ENCODE data around the gene PRSS58.

Gene PRSS58

DNA sequence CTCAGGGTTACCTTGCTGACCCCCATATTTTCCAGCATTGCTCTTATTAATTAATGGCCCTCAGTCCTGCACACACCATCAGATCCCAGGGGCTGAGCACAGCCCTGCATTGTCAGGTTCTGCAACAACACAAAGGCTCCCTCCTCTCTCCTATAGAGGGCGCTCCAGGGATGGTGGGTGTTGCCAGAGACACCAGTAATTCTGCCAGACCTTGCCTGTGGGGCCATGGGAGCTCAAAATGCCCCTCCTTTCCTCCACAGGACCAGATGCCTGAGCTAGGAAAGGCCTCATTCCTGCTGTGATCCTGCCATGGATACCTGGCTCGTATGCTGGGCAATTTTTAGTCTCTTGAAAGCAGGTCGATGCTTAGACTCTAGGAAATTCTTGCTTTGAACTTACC is 42.8 kb upstream of the PRSS58 start:
- DNase-seq (ENCODE audit: extremely low spot score): peak; percentile 64
- ChIA-PET CTCF (interaction anchor here (0.6 to 1.1 kb wide), 4 partner anchors 8 to 13 kb away, joined by 3 to 4 read pairs (median 4); no protein-coding TSS in a partner anchor), POLR2A (no interaction called here)
- TF ChIP-seq ELF4 (IDR thresholded peaks at IDR 0.05) (no peak), NFRKB (IDR thresholded peaks at IDR 0.05) (no peak), L3MBTL2 (conservative IDR thresholded peaks at IDR 0.05) (no peak), HDGF (IDR thresholded peaks at IDR 0.05; ENCODE audit: borderline replicate concordance) (no peak), SUZ12 (IDR thresholded peaks at IDR 0.05) (no peak)

DNA sequence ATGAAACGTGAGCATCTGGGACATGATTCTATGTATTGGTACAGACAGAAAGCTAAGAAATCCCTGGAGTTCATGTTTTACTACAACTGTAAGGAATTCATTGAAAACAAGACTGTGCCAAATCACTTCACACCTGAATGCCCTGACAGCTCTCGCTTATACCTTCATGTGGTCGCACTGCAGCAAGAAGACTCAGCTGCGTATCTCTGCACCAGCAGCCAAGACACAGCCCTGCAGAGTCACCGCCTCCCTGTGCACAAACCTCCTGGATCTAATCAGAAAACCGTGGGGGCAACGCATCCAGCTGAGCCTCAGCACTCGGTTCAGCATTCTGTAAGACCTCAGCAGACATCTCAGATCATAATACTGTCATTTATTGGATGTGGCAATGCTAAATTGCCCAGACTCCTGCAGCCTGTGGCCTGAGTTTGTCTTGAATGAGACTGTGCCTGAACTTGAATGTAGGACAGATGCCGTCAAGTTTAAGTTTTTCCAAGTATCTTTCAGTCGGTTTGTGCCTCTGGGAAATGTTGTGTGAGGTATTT is 41.5 kb upstream of the PRSS58 start:
- DNase-seq (ENCODE audit: extremely low spot score): no peak
- ChIA-PET POLR2A (no interaction called here), CTCF (interaction anchor here (1.8 kb wide), 1 partner anchor 323 kb away, joined by 8 read pairs; no protein-coding TSS in a partner anchor)
- TF ChIP-seq CTBP1 (IDR thresholded peaks at IDR 0.05; ENCODE audit: borderline replicate concordance) (no peak), HDGF (IDR thresholded peaks at IDR 0.05; ENCODE audit: borderline replicate concordance) (no peak), ARNT (IDR thresholded peaks at IDR 0.05) (no peak), L3MBTL2 (conservative IDR thresholded peaks at IDR 0.05) (no peak), FOXK2 (IDR thresholded peaks at IDR 0.05) (no peak), BHLHE40 (IDR thresholded peaks at IDR 0.05; ENCODE audit: borderline replicate concordance) (no peak), FOXA1 (IDR thresholded peaks at IDR 0.05) (no peak), SUZ12 (IDR thresholded peaks at IDR 0.05) (no peak), FOXM1 (IDR thresholded peaks at IDR 0.05; ENCODE audit: borderline replicate concordance) (no peak), TARDBP (IDR thresholded peaks at IDR 0.05) (no peak), NFRKB (IDR thresholded peaks at IDR 0.05) (no peak), ZNF384 (IDR thresholded peaks at IDR 0.05) (no peak), ELF4 (IDR thresholded peaks at IDR 0.05) (no peak), LEF1 (IDR thresholded peaks at IDR 0.05; ENCODE audit: borderline replicate concordance) (no peak)

DNA sequence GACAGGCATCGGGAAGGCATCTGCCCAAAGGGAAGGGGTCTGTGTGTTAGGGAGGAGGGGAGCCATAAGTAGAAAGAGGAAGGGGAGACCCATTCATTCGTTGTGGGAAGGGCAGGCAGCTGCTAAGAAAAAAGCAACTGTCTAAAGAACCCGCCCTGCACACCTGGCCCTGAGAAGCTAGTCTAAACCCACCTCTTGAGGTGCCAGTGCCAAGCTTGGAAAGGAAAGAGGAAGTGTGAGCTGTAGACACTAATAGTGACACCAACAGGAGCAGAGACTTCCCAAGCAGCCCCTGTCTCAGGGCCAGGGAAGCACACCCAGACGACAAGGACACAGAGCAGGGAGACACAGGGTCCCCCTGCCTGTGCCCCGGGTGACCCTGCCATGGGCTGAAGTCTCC is 40.8 kb upstream of the PRSS58 start:
- no peak for TF ChIP-seq FOXA1 (IDR thresholded peaks at IDR 0.05)
- no peak for TF ChIP-seq SP1 (IDR thresholded peaks at IDR 0.05)
- TF ChIP-seq NFRKB (IDR thresholded peaks at IDR 0.05): no peak
- TF ChIP-seq SUZ12 (IDR thresholded peaks at IDR 0.05): no peak
- no peak for TF ChIP-seq FOXK2 (IDR thresholded peaks at IDR 0.05)
- TF ChIP-seq HDGF (IDR thresholded peaks at IDR 0.05; ENCODE audit: borderline replicate concordance): no peak
- no peak for TF ChIP-seq LEF1 (IDR thresholded peaks at IDR 0.05; ENCODE audit: borderline replicate concordance)
- TF ChIP-seq L3MBTL2 (conservative IDR thresholded peaks at IDR 0.05): no peak
- no peak for TF ChIP-seq FOXM1 (IDR thresholded peaks at IDR 0.05; ENCODE audit: borderline replicate concordance)
- no peak for TF ChIP-seq CTBP1 (IDR thresholded peaks at IDR 0.05; ENCODE audit: borderline replicate concordance)
- no peak for TF ChIP-seq TARDBP (IDR thresholded peaks at IDR 0.05)
- no peak for TF ChIP-seq ELF4 (IDR thresholded peaks at IDR 0.05)
- TF ChIP-seq BHLHE40 (IDR thresholded peaks at IDR 0.05; ENCODE audit: borderline replicate concordance): no peak
- POLR2A ChIA-PET: no interaction called here
- DNase-seq (ENCODE audit: extremely low spot score): no peak
- CTCF ChIA-PET: interaction anchor here (0.6 to 1.8 kb wide), 6 partner anchors 10 to 1289 kb away, joined by 3 to 8 read pairs (median 4); no protein-coding TSS in a partner anchor

DNA sequence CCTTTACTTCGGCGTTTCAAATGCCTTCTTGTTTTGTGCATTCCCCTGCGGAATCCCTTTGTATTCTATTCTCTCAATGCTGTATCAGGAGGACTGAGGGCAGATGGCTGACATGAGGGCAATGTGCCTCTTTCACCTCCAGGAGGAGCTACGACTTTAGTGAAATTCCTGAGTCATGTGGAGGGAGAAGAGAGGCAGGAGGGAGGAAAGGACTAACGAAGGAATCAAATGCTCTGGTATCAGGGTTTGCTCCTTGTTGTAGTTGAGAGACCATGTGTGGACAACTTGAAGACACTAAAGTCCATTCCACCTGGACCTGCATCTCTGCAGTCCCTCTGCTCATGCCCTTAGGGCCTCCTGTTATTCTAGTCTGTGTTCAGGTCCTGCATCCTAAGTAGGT is 40.2 kb upstream of the PRSS58 start:
- ChIA-PET CTCF (interaction anchor here (0.6 to 1.8 kb wide), 7 partner anchors 11 to 1288 kb away, joined by 3 to 8 read pairs (median 4); no protein-coding TSS in a partner anchor), POLR2A (no interaction called here)
- TF ChIP-seq HDGF (IDR thresholded peaks at IDR 0.05; ENCODE audit: borderline replicate concordance) (no peak), FOXA1 (IDR thresholded peaks at IDR 0.05) (no peak), NFRKB (IDR thresholded peaks at IDR 0.05) (no peak), BHLHE40 (IDR thresholded peaks at IDR 0.05; ENCODE audit: borderline replicate concordance) (no peak), CTBP1 (IDR thresholded peaks at IDR 0.05; ENCODE audit: borderline replicate concordance) (no peak), ELF4 (IDR thresholded peaks at IDR 0.05) (no peak), ZNF384 (IDR thresholded peaks at IDR 0.05) (no peak), TARDBP (IDR thresholded peaks at IDR 0.05) (no peak), ARNT (IDR thresholded peaks at IDR 0.05) (no peak)
- peak; percentile 52 for DNase-seq (ENCODE audit: extremely low spot score)

DNA sequence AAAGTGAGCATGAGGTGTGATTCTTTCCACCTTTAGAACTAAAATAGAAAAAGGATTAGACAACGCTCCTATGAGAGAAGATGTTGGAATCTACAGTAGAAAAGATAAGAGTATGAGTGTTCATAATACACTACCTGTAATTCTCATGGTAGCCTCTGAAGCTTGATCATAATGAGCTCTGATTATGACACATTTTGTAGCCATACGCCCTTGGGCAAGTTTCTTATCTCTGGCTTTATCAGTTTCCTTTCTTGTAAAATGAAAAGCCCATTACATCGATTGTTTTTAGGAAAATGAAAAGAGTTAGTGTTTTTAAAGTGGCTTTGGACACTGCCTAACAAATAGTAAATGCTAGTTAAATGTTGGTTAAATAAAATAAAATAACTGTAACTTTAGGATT is 22.4 kb upstream of the PRSS58 start:
- no peak for DNase-seq (ENCODE audit: extremely low spot score)
- TF ChIP-seq ARNT (IDR thresholded peaks at IDR 0.05) (no peak), ELF4 (IDR thresholded peaks at IDR 0.05) (no peak), SUZ12 (IDR thresholded peaks at IDR 0.05) (no peak), CTBP1 (IDR thresholded peaks at IDR 0.05; ENCODE audit: borderline replicate concordance) (no peak), ZNF384 (IDR thresholded peaks at IDR 0.05) (no peak), TARDBP (IDR thresholded peaks at IDR 0.05) (no peak), NFRKB (IDR thresholded peaks at IDR 0.05) (no peak), FOXK2 (IDR thresholded peaks at IDR 0.05) (no peak)
- TF ChIP-seq, protein P1, sequence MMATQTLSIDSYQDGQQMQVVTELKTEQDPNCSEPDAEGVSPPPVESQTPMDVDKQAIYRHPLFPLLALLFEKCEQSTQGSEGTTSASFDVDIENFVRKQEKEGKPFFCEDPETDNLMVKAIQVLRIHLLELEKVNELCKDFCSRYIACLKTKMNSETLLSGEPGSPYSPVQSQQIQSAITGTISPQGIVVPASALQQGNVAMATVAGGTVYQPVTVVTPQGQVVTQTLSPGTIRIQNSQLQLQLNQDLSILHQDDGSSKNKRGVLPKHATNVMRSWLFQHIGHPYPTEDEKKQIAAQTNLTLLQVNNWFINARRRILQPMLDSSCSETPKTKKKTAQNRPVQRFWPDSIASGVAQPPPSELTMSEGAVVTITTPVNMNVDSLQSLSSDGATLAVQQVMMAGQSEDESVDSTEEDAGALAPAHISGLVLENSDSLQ (IDR thresholded peaks at IDR 0.05): no peak
- ChIA-PET CTCF (interaction anchor here (0.6 to 1.0 kb wide), 2 partner anchors 8 to 59 kb away, joined by 3 to 5 read pairs; no protein-coding TSS in a partner anchor), POLR2A (no interaction called here)

DNA sequence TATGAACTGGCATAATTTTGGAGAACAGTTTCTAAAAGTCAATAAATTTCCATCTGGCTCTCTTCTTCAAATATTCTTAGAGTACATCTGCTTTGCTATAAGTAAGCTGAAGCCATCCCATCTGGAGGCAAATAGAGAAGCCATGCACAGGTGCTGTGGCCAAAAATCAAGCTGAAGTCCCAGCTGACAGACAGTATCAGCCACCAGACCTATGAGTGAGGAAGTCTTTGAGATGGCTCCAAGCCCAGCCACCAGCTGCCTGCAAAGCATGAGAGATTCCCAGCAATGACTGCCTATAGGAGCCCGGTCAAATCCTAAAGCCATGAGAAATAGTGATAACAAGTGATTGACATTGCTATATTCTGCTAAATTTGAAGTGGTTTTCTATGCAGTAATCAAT is 21.7 kb upstream of the PRSS58 start:
- POLR2A ChIA-PET: no interaction called here

DNA sequence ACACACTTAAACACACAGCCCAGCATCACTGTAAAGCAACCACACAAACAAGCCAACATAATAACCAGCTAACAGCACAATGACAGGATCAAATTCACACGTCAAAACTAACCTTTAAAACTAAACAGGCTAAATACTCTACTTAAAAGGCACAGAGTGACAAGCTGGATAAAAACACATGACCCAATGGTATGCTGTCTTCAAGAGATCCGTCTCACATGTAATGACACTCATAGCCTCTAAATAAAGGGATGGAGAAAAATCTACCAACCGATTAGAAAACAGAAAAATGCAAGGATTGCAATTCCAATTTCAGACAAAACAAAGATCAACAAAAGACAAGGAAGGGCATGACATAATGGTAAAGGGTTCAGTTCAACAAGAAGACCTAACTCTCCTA is 17.2 kb upstream of the PRSS58 start:
- POLR2A ChIA-PET: no interaction called here
- no peak for DNase-seq (ENCODE audit: extremely low spot score)
- no peak for TF ChIP-seq ARNT (IDR thresholded peaks at IDR 0.05)
- TF ChIP-seq, protein P1 (IDR thresholded peaks at IDR 0.05): no peak
- no peak for TF ChIP-seq HDGF (IDR thresholded peaks at IDR 0.05; ENCODE audit: borderline replicate concordance)
- TF ChIP-seq LEF1 (IDR thresholded peaks at IDR 0.05; ENCODE audit: borderline replicate concordance): no peak
- TF ChIP-seq NFRKB (IDR thresholded peaks at IDR 0.05): no peak
- no peak for TF ChIP-seq SP1 (IDR thresholded peaks at IDR 0.05)
- CTCF ChIA-PET: no interaction called here

More for the DNA sequence above, 21.7 kb upstream of the PRSS58 start:
- CTCF ChIA-PET: interaction anchor here (1.0 kb wide), 1 partner anchor 59 kb away, joined by 5 read pairs; no protein-coding TSS in a partner anchor
- TF ChIP-seq FOXM1 (IDR thresholded peaks at IDR 0.05; ENCODE audit: borderline replicate concordance) (no peak), ARNT (IDR thresholded peaks at IDR 0.05) (no peak), HDGF (IDR thresholded peaks at IDR 0.05; ENCODE audit: borderline replicate concordance) (no peak), LEF1 (IDR thresholded peaks at IDR 0.05; ENCODE audit: borderline replicate concordance) (no peak), BHLHE40 (IDR thresholded peaks at IDR 0.05; ENCODE audit: borderline replicate concordance) (no peak), FOXA1 (IDR thresholded peaks at IDR 0.05) (no peak), ELF4 (IDR thresholded peaks at IDR 0.05) (no peak), FOXK2 (IDR thresholded peaks at IDR 0.05) (no peak)
- DNase-seq (ENCODE audit: extremely low spot score): no peak

Data from HEK293T (cell line).